Tibial nerve (tissue), 3 donors: ENCODE data around the gene ENDOU.

Experiments used
- CTCF ChIP-seq, 5 experiments: fragments of 200-600 bp in 3 of 5; fragments of 450-650 bp in 2 of 5; sonication (generic) in 3 of 5; IDR thresholded peaks; one replicate each; pipeline ENCODE4 v1.5.1; 2016 to 2019; ENCODE audit warnings: antibody characterized with exemption in 5 of 5, mild to moderate bottlenecking in 3 of 5, moderate library complexity in 2 of 5
- POLR2A ChIP-seq, 2 donors: fragments of 450-650 bp; IDR thresholded peaks; one replicate each; pipeline ENCODE4 v1.6.1; 2017; ENCODE audit warnings: antibody characterized with exemption in 2 of 2, mild to moderate bottlenecking in 2 of 2, moderate library complexity in 2 of 2

GRCh38 chr12:47734725-47735480, 9.6 kb upstream of the ENDOU start:
- TF ChIP-seq CTCF (IDR thresholded peaks at IDR 0.05) (no peak), POLR2A (IDR thresholded peaks at IDR 0.05) (no peak)
